SW480 (cell line): ENCODE data around the gene ST8SIA2.
A peak's percentile ranks its signal among the peaks of the same experiment; 100 is the strongest.
"Not testable (repeated sequence)": the region's sequence is repeated elsewhere in the genome, so short reads cannot be mapped to it uniquely, and the experiment has no call there.

Experiments
- DNase-seq: peaks from one replicate; pipeline ENCODE4 v3.0.0-alpha.2; 2016; ENCODE audit warnings: low spot score

Gene ST8SIA2

GRCh38 chr15:92443381-92443780 lies 49.7 kb downstream of the ST8SIA2 start:
- no peak for DNase-seq

- no peak for DNase-seq
Measured at GRCh38 chr15:92444631-92445030, 51.0 kb downstream of the ST8SIA2 start.

- DNase-seq, result no peak
Measured at GRCh38 chr15:92448370-92448769, 54.7 kb downstream of the ST8SIA2 start.

GRCh38 chr15:92449476-92449875 lies 55.8 kb downstream of the ST8SIA2 start:
- no peak for DNase-seq

GRCh38 chr15:92451225-92451825 lies 57.6 kb downstream of the ST8SIA2 start:
- DNase-seq, result peak; percentile 28

GRCh38 chr15:92452143-92452542 lies 58.5 kb downstream of the ST8SIA2 start:
- DNase-seq, result no peak

GRCh38 chr15:92453607-92454006 lies 59.9 kb downstream of the ST8SIA2 start:
- DNase-seq, result no peak

- no peak for DNase-seq
Measured at GRCh38 chr15:92454555-92455105, 60.9 kb downstream of the ST8SIA2 start.

- no peak for DNase-seq
Measured at GRCh38 chr15:92455271-92455670, 61.6 kb downstream of the ST8SIA2 start.

GRCh38 chr15:92457471-92458041 lies 63.9 kb downstream of the ST8SIA2 start:
- no peak for DNase-seq

GRCh38 chr15:92460023-92460422 lies 66.3 kb downstream of the ST8SIA2 start:
- no peak for DNase-seq

GRCh38 chr15:92462424-92463125 lies 68.9 kb downstream of the ST8SIA2 start:
- no peak for DNase-seq

- no peak for DNase-seq
Measured at GRCh38 chr15:92463352-92463751, 69.7 kb downstream of the ST8SIA2 start.

GRCh38 chr15:92463826-92464225 lies 70.1 kb downstream of the ST8SIA2 start:
- peak; percentile 77 for DNase-seq

- no peak for DNase-seq
Measured at GRCh38 chr15:92466834-92467233, 73.2 kb downstream of the ST8SIA2 start.

GRCh38 chr15:92467245-92467644 lies 73.6 kb downstream of the ST8SIA2 start:
- DNase-seq, result no peak

- DNase-seq, result no peak
Measured at GRCh38 chr15:92468991-92469390, 75.3 kb downstream of the ST8SIA2 start.

- no peak for DNase-seq
Measured at GRCh38 chr15:92471288-92471687, 77.6 kb downstream of the ST8SIA2 start.

GRCh38 chr15:92473756-92474155 lies 80.1 kb downstream of the ST8SIA2 start:
- no peak for DNase-seq

GRCh38 chr15:92479730-92480129 lies 86.0 kb downstream of the ST8SIA2 start:
- not testable (repeated sequence) for DNase-seq

- DNase-seq, result no peak
Measured at GRCh38 chr15:92480361-92480760, 86.7 kb downstream of the ST8SIA2 start.

GRCh38 chr15:92485441-92485840 lies 91.8 kb downstream of the ST8SIA2 start:
- DNase-seq, result no peak

GRCh38 chr15:92492551-92493115 lies 99.0 kb downstream of the ST8SIA2 start:
- DNase-seq, result no peak
